ELF-1 (cell line): ENCODE measurements around the gene WNT5B.
"Not testable (repeated sequence)": the region's sequence is repeated elsewhere in the genome, so short reads cannot be mapped to it uniquely, and the experiment has no call there.

Experiments used
- DNase-seq: peaks from one replicate; pipeline ENCODE4 v3.0.0-alpha.2; 2016; ENCODE audit warnings: low read depth, low spot score

The WNT5B gene

GRCh38 chr12:1598757-1599156 lies 30.3 kb upstream of the WNT5B start:
- no peak for DNase-seq

- DNase-seq: not testable (repeated sequence)
Measured at GRCh38 chr12:1602706-1603105, 26.3 kb upstream of the WNT5B start.

- DNase-seq: no peak
Measured at GRCh38 chr12:1603269-1603993, 25.6 kb upstream of the WNT5B start.

GRCh38 chr12:1604464-1604863 lies 24.6 kb upstream of the WNT5B start:
- DNase-seq: no peak

- DNase-seq: peak; percentile 86
Measured at GRCh38 chr12:1605129-1606020, 23.7 kb upstream of the WNT5B start.

- DNase-seq: peak; percentile 88
Measured at GRCh38 chr12:1606021-1606622, 22.9 kb upstream of the WNT5B start.

GRCh38 chr12:1607940-1608712 lies 20.9 kb upstream of the WNT5B start:
- DNase-seq: no peak

GRCh38 chr12:1608713-1609119 lies 20.3 kb upstream of the WNT5B start:
- DNase-seq: no peak

- no peak for DNase-seq
Measured at GRCh38 chr12:1610072-1610643, 18.9 kb upstream of the WNT5B start.

GRCh38 chr12:1611803-1612572 lies 17.0 kb upstream of the WNT5B start:
- no peak for DNase-seq

- DNase-seq: no peak
Measured at GRCh38 chr12:1613860-1614259, 15.2 kb upstream of the WNT5B start.

- no peak for DNase-seq
Measured at GRCh38 chr12:1614360-1614759, 14.7 kb upstream of the WNT5B start.

GRCh38 chr12:1616233-1617066 lies 12.6 kb upstream of the WNT5B start:
- DNase-seq: no peak

- no peak for DNase-seq
Measured at GRCh38 chr12:1618489-1618888, 10.5 kb upstream of the WNT5B start.

- no peak for DNase-seq
Measured at GRCh38 chr12:1619159-1619558, 9.9 kb upstream of the WNT5B start.

- DNase-seq: no peak
Measured at GRCh38 chr12:1619587-1619986, 9.4 kb upstream of the WNT5B start.

GRCh38 chr12:1620092-1620491 lies 8.9 kb upstream of the WNT5B start:
- no peak for DNase-seq

GRCh38 chr12:1622406-1622805 lies 6.6 kb upstream of the WNT5B start:
- no peak for DNase-seq

- peak; percentile 86 for DNase-seq
Measured at GRCh38 chr12:1629338-1630132, 504 bp downstream of the WNT5B start.
